ENCODE results near the gene PDCD5. TPM values are rescaled to one million over a fixed set of nuclear protein-coding genes. Genes with fewer than 3 reads are reported as not detected.
"Not testable (repeated sequence)": the region's sequence is repeated elsewhere in the genome, so short reads cannot be mapped to it uniquely, and the experiment has no call there.

The PDCD5 gene, protein sequence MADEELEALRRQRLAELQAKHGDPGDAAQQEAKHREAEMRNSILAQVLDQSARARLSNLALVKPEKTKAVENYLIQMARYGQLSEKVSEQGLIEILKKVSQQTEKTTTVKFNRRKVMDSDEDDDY
- 37.1 TPM for total RNA-seq

DNA sequence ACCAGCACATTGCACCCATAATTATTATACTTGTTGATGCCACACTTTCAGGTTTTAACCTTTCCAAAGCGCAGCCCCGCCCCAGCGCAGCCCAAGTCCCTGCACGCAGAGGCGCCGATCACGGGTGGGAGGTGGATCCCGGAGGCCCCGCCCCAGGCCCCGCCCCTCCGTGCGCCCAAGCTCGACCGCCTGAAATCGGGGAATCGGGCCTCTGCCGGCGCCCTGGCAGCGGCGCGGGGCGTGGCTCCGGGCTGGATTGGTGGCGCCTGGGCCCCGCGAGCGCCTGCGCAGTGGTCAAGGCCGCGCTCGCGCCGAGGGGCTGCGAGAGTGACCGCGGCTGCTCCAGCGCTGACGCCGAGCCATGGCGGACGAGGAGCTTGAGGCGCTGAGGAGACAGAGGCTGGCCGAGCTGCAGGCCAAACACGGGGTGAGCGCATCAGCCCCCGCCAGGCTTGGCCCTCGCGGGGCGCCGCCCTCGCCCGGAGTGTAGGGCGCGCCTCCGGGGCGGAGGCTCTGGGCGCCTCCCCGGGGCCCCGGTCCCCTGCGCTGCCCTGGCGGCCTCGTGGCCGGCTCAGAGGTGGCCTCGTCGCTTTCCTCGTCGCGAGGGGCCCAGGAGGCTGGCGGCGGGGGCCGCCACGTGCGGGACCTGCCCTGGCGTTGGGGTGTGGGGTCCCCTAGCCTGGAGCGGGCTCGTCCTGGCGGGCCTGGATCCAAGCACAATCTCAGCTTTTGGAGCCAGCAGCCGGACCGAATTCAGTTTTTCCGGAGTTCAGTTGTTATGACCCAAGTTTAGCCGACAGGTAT, at the start of gene PDCD5:
TSS of gene PDCD5 (plus strand) at position 290 of the 804 bp plus-strand sequence. CDS start at position 362, 72 bp downstream.
- peak within 1 kb of the TSS; percentile 83 to 90 (median 88) for H3K4me3 ChIP-seq (ENCODE audit: low read length in 3 of 3)
- H3K27me3 ChIP-seq (ENCODE audit: control insufficient read depth in 3 of 3, insufficient read depth in 3 of 3, low read length in 3 of 3) = no peaks in the 10 kb centered on the region
- H3K9ac ChIP-seq (ENCODE audit: low read depth in 1 of 3, low read length in 3 of 3) = peak within 1 kb of the TSS; percentile 81 to 93 (median 92)
- no peaks in the 10 kb centered on the region for H3K9me3 ChIP-seq (ENCODE audit: control insufficient read depth in 3 of 3, low read length in 3 of 3)
- peak within 1 kb of the TSS; percentile 75 for H3K27ac ChIP-seq (ENCODE audit: low read depth, low read length)
- peaks cover 8 to 16% (median 15%) of the 10 kb centered on the region in 3 donors for H3K4me1 ChIP-seq (ENCODE audit: control insufficient read depth in 3 of 3, insufficient read depth in 3 of 3, low read length in 3 of 3)
- H3K36me3 ChIP-seq (ENCODE audit: control insufficient read depth in 3 of 3, insufficient read depth in 3 of 3, low read length in 3 of 3) = peaks cover 13 to 17% (median 16%) of the 10 kb centered on the region in 3 donors

GRCh38 chr19:32532233-32532632, 48.8 kb upstream of the PDCD5 start:
- H3K9me3 ChIP-seq (ENCODE audit: control insufficient read depth in 3 of 3, low read length in 3 of 3) = peaks cover 0 to 4% (median 2%) of the 10 kb centered on the region in 3 donors
- H3K27ac ChIP-seq (ENCODE audit: low read depth, low read length) = no peak overlapping the region

DNA sequence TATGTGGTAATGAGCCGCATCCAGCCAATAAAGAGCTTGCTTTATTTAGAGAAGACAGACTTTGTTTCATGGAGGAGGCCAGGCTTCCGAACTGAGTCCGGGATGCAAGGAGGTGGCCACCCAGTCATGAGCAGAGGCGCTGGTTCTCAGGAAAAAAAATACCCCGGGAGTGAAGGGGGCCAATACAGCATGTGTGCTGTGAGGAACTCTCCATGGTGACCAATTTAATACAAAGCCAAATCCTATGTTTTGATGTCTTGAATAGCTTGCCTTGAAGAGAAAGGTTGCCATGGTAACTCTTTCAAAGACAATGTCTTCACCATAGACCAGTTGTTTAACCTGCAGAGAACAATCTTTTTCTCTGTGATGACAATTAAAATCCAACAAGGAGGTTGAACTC, 43.4 kb upstream of the PDCD5 start:
- Histone ChIP-seq H3K4me3 (ENCODE audit: low read length in 3 of 3) (no peak overlapping the region), H3K27me3 (ENCODE audit: control insufficient read depth in 3 of 3, insufficient read depth in 3 of 3, low read length in 3 of 3) (no peaks in the 10 kb centered on the region), H3K4me1 (ENCODE audit: control insufficient read depth in 3 of 3, insufficient read depth in 3 of 3, low read length in 3 of 3) (no peaks in the 10 kb centered on the region), H3K36me3 (ENCODE audit: control insufficient read depth in 3 of 3, insufficient read depth in 3 of 3, low read length in 3 of 3) (no peaks in the 10 kb centered on the region), H3K9me3 (ENCODE audit: control insufficient read depth in 3 of 3, low read length in 3 of 3) (peaks cover 0 to 2% (median 0%) of the 10 kb centered on the region in 3 donors), H3K9ac (ENCODE audit: low read depth in 1 of 3, low read length in 3 of 3) (no peak overlapping the region), H3K27ac (ENCODE audit: low read depth, low read length) (no peak overlapping the region)

More at GRCh38 chr19:32532233-32532632, 48.8 kb upstream of the PDCD5 start:
- Histone ChIP-seq H3K9ac (ENCODE audit: low read depth in 1 of 3, low read length in 3 of 3) (no peak overlapping the region), H3K4me3 (ENCODE audit: low read length in 3 of 3) (no peak overlapping the region), H3K4me1 (ENCODE audit: control insufficient read depth in 3 of 3, insufficient read depth in 3 of 3, low read length in 3 of 3) (no peaks in the 10 kb centered on the region), H3K36me3 (ENCODE audit: control insufficient read depth in 3 of 3, insufficient read depth in 3 of 3, low read length in 3 of 3) (no peaks in the 10 kb centered on the region), H3K27me3 (ENCODE audit: control insufficient read depth in 3 of 3, insufficient read depth in 3 of 3, low read length in 3 of 3) (no peaks in the 10 kb centered on the region)

- no peaks in the 10 kb centered on the region for H3K27me3 ChIP-seq (ENCODE audit: control insufficient read depth in 3 of 3, insufficient read depth in 3 of 3, low read length in 3 of 3)
- no peak overlapping the region for H3K27ac ChIP-seq (ENCODE audit: low read depth, low read length)
- H3K4me1 ChIP-seq (ENCODE audit: control insufficient read depth in 3 of 3, insufficient read depth in 3 of 3, low read length in 3 of 3) = no peaks in the 10 kb centered on the region
- no peaks in the 10 kb centered on the region for H3K9me3 ChIP-seq (ENCODE audit: control insufficient read depth in 3 of 3, low read length in 3 of 3)
- no peaks in the 10 kb centered on the region for H3K36me3 ChIP-seq (ENCODE audit: control insufficient read depth in 3 of 3, insufficient read depth in 3 of 3, low read length in 3 of 3)
- no peak overlapping the region for H3K4me3 ChIP-seq (ENCODE audit: low read length in 3 of 3)
- no peak overlapping the region for H3K9ac ChIP-seq (ENCODE audit: low read depth in 1 of 3, low read length in 3 of 3)
Measured at GRCh38 chr19:32539240-32539916, 41.6 kb upstream of the PDCD5 start.

- H3K27me3 ChIP-seq (ENCODE audit: control insufficient read depth in 3 of 3, insufficient read depth in 3 of 3, low read length in 3 of 3) = peaks cover 0 to 4% (median 0%) of the 10 kb centered on the region in 3 donors
Measured at GRCh38 chr19:32540621-32541020, 40.4 kb upstream of the PDCD5 start.

DNA sequence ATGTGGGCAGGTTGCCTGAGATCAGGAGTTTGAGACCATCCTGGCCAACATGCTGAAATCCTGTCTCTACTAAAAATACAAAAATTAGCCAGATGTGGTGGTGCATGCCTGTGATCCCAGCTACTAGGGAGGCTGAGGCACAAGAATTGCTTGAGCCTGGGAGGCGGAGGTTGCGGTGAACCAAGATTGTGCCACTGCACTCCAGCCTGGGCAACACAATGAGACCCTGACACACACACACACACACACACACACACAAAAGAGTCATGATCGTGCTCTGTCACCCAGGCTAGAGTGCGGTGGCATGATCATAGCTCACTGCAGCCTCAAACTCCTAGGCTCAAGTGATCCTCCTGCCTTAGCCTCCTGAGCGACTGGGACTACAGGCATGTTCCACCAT, 39.6 kb upstream of the PDCD5 start:
- H3K36me3 ChIP-seq (ENCODE audit: control insufficient read depth in 3 of 3, insufficient read depth in 3 of 3, low read length in 3 of 3); H3K9ac ChIP-seq (ENCODE audit: low read depth in 1 of 3, low read length in 3 of 3); H3K9me3 ChIP-seq (ENCODE audit: control insufficient read depth in 3 of 3, low read length in 3 of 3); H3K27me3 ChIP-seq (ENCODE audit: control insufficient read depth in 3 of 3, insufficient read depth in 3 of 3, low read length in 3 of 3); H3K27ac ChIP-seq (ENCODE audit: low read depth, low read length); H3K4me3 ChIP-seq (ENCODE audit: low read length in 3 of 3); H3K4me1 ChIP-seq (ENCODE audit: control insufficient read depth in 3 of 3, insufficient read depth in 3 of 3, low read length in 3 of 3): not testable (repeated sequence)

More at GRCh38 chr19:32540621-32541020, 40.4 kb upstream of the PDCD5 start:
- Histone ChIP-seq H3K9ac (ENCODE audit: low read depth in 1 of 3, low read length in 3 of 3) (no peak overlapping the region), H3K36me3 (ENCODE audit: control insufficient read depth in 3 of 3, insufficient read depth in 3 of 3, low read length in 3 of 3) (no peaks in the 10 kb centered on the region), H3K4me1 (ENCODE audit: control insufficient read depth in 3 of 3, insufficient read depth in 3 of 3, low read length in 3 of 3) (no peaks in the 10 kb centered on the region), H3K4me3 (ENCODE audit: low read length in 3 of 3) (no peak overlapping the region), H3K9me3 (ENCODE audit: control insufficient read depth in 3 of 3, low read length in 3 of 3) (no peaks in the 10 kb centered on the region), H3K27ac (ENCODE audit: low read depth, low read length) (no peak overlapping the region)

DNA sequence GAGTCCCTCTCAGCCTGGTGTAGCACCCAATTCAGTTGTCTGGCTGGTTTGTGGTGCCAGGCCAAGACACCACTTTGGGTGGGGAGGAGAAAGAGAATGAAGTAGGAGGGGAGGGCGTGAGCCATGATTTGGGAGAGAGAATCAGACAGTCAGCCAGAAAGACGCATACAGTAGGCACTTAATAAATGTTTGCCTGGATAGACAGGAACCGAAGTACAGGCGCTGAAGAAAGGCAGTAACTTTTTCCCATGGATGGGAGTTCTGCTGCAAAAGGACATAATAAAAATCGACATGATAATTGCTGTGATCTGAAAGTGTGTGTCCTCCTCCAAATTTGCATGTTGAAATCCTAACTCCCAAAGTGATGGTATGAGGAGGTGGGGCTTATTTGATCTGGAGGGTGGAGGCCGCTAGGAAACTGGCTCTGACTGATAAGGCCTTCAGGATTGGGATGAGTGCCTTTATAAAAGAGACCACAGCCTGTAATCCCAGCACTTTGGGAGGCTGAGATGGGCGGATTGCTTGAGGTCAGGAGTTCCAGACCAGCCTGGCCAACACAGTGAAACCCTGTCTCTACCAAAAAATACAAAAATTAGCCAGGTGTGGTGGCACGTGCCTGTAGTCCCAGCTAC, 38.4 kb upstream of the PDCD5 start:
- Histone ChIP-seq H3K27ac (ENCODE audit: low read depth, low read length) (no peak overlapping the region), H3K4me3 (ENCODE audit: low read length in 3 of 3) (no peak overlapping the region)

GRCh38 chr19:32543115-32543900, 37.7 kb upstream of the PDCD5 start:
- H3K27me3 ChIP-seq (ENCODE audit: control insufficient read depth in 3 of 3, insufficient read depth in 3 of 3, low read length in 3 of 3) = peaks cover 0 to 4% (median 0%) of the 10 kb centered on the region in 3 donors
- no peak overlapping the region for H3K27ac ChIP-seq (ENCODE audit: low read depth, low read length)
- no peaks in the 10 kb centered on the region for H3K9me3 ChIP-seq (ENCODE audit: control insufficient read depth in 3 of 3, low read length in 3 of 3)

More for the DNA sequence above, 38.4 kb upstream of the PDCD5 start:
- Histone ChIP-seq H3K36me3 (ENCODE audit: control insufficient read depth in 3 of 3, insufficient read depth in 3 of 3, low read length in 3 of 3) (no peaks in the 10 kb centered on the region), H3K9me3 (ENCODE audit: control insufficient read depth in 3 of 3, low read length in 3 of 3) (no peaks in the 10 kb centered on the region), H3K9ac (ENCODE audit: low read depth in 1 of 3, low read length in 3 of 3) (no peak overlapping the region), H3K27me3 (ENCODE audit: control insufficient read depth in 3 of 3, insufficient read depth in 3 of 3, low read length in 3 of 3) (peaks cover 0 to 4% (median 0%) of the 10 kb centered on the region in 3 donors), H3K4me1 (ENCODE audit: control insufficient read depth in 3 of 3, insufficient read depth in 3 of 3, low read length in 3 of 3) (no peaks in the 10 kb centered on the region)

GRCh38 chr19:32544917-32545316, 36.1 kb upstream of the PDCD5 start:
- Histone ChIP-seq H3K36me3 (ENCODE audit: control insufficient read depth in 3 of 3, insufficient read depth in 3 of 3, low read length in 3 of 3) (no peaks in the 10 kb centered on the region), H3K27me3 (ENCODE audit: control insufficient read depth in 3 of 3, insufficient read depth in 3 of 3, low read length in 3 of 3) (peaks cover 0 to 6% (median 0%) of the 10 kb centered on the region in 3 donors), H3K4me1 (ENCODE audit: control insufficient read depth in 3 of 3, insufficient read depth in 3 of 3, low read length in 3 of 3) (no peaks in the 10 kb centered on the region), H3K9ac (ENCODE audit: low read depth in 1 of 3, low read length in 3 of 3) (no peak overlapping the region), H3K27ac (ENCODE audit: low read depth, low read length) (no peak overlapping the region), H3K9me3 (ENCODE audit: control insufficient read depth in 3 of 3, low read length in 3 of 3) (no peaks in the 10 kb centered on the region), H3K4me3 (ENCODE audit: low read length in 3 of 3) (no peak overlapping the region)

More at GRCh38 chr19:32543115-32543900, 37.7 kb upstream of the PDCD5 start:
- Histone ChIP-seq H3K9ac (ENCODE audit: low read depth in 1 of 3, low read length in 3 of 3) (no peak overlapping the region), H3K36me3 (ENCODE audit: control insufficient read depth in 3 of 3, insufficient read depth in 3 of 3, low read length in 3 of 3) (no peaks in the 10 kb centered on the region), H3K4me3 (ENCODE audit: low read length in 3 of 3) (no peak overlapping the region), H3K4me1 (ENCODE audit: control insufficient read depth in 3 of 3, insufficient read depth in 3 of 3, low read length in 3 of 3) (no peaks in the 10 kb centered on the region)

Measured in skeletal muscle tissue (tissue), 4 donors.